MM.1S (cell line): ENCODE data around the gene C12orf42.

Experiments
- DNase-seq: peaks from one replicate; pipeline ENCODE4 v3.0.0-alpha.2; 2015
- H2AFZ ChIP-seq: fragments of 300-600 bp; sonication (generic); 2 replicates; pipeline ENCODE4 v1.6.0; 2016; ENCODE audit warnings: antibody characterized with exemption, low read length
- H3F3A ChIP-seq: fragments of 300-600 bp; sonication (generic); 2 replicates; pipeline ENCODE4 v1.6.1; 2016; ENCODE audit warnings: mild to moderate bottlenecking, antibody characterized with exemption, low read length, moderate library complexity, mixed read lengths; ENCODE audit not compliant: insufficient read depth
- H3K27ac ChIP-seq: fragments of 300-600 bp; sonication (generic); 2 replicates; pipeline ENCODE4 v1.5.1; 2016; ENCODE audit warnings: mild to moderate bottlenecking, low read length
- H3K27me3 ChIP-seq: fragments of 300-600 bp; sonication (generic); replicated peaks from 2 replicates; pipeline ENCODE4 v1.6.0; 2016; ENCODE audit warnings: low read length; ENCODE audit not compliant: insufficient read depth
- H3K36me3 ChIP-seq: fragments of 300-600 bp; sonication (generic); replicated peaks from 2 replicates; pipeline ENCODE4 v1.6.1; 2016; ENCODE audit warnings: mild to moderate bottlenecking, low read length, mixed read lengths; ENCODE audit not compliant: insufficient read depth
- H3K4me1 ChIP-seq: fragments of 300-600 bp; sonication (generic); 2 replicates; pipeline ENCODE4 v1.6.1; 2016; ENCODE audit warnings: low read length, mixed read lengths
- H3K4me2 ChIP-seq: fragments of 300-600 bp; sonication (generic); 2 replicates; pipeline ENCODE4 v1.6.0; 2016; ENCODE audit warnings: low read depth, low read length
- H3K4me3 ChIP-seq: fragments of 300-600 bp; sonication (generic); 2 replicates; pipeline ENCODE4 v1.5.1; 2016; ENCODE audit warnings: low read length, mixed read lengths
- H3K79me2 ChIP-seq: fragments of 300-600 bp; sonication (generic); 2 replicates; pipeline ENCODE4 v1.6.1; 2016; ENCODE audit warnings: mixed run types, low read length, mixed read lengths
- H3K9ac ChIP-seq: fragments of 300-600 bp; sonication (generic); 2 replicates; pipeline ENCODE4 v1.6.1; 2016; ENCODE audit warnings: low read length, mixed read lengths
- H3K9me2 ChIP-seq: fragments of 300-600 bp; sonication (generic); replicated peaks from 2 replicates; pipeline ENCODE4 v1.6.1; 2016; ENCODE audit warnings: mild to moderate bottlenecking, low read length, mixed read lengths; ENCODE audit not compliant: insufficient read depth
- H3K9me3 ChIP-seq: fragments of 300-600 bp; sonication (generic); replicated peaks from 2 replicates; pipeline ENCODE4 v1.6.1; 2016; ENCODE audit warnings: mild to moderate bottlenecking, low read length, mixed read lengths; ENCODE audit not compliant: insufficient read depth
- H4K20me1 ChIP-seq: fragments of 300-600 bp; sonication (generic); 2 replicates; pipeline ENCODE4 v1.6.1; 2016; ENCODE audit warnings: mild to moderate bottlenecking, low read length, moderate library complexity, mixed read lengths; ENCODE audit not compliant: insufficient read depth
- EZH2 ChIP-seq: fragments of 300-600 bp; sonication (generic); optimal IDR thresholded peaks from 2 replicates; pipeline ENCODE3; 2017; ENCODE audit warnings: low read depth, mild to moderate bottlenecking, antibody characterized with exemption, low read length, mixed read lengths
- EZH2phosphoT487 ChIP-seq: fragments of 300-600 bp; sonication (generic); IDR thresholded peaks from 2 replicates; pipeline ENCODE4 v1.6.1; 2018; ENCODE audit warnings: antibody characterized with exemption, low read length
- TF ChIP-seq, protein P1 (sequence below): fragments of 300-600 bp; sonication (generic); IDR thresholded peaks from 2 replicates; pipeline ENCODE4 v1.5.1; 2016; ENCODE audit warnings: antibody characterized with exemption, low read length, mixed read lengths

Gene C12orf42

DNA sequence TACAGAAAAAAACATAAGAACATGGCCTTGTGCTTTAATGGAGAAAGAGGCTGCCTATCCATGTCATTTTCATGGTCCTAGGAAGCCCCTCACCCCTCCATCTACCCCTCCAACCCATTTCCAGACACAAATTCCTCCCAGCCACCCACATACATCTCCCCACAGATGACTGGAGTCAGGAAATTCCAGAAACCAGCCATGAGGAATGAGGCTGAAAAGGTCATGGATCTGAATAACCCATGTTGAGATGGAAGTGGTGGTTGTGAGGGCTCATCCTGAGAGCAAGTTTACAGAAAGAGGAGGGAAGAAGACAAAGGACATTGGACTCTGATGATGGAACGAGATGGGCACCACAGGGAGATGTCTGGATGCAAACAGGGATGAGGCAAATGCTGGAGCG lies 23.9 kb upstream of the C12orf42 start:
- H3F3A ChIP-seq = no peaks in the 10 kb centered on the region
- no peak overlapping the region for H3K4me3 ChIP-seq
- H3K4me1 ChIP-seq = no peaks in the 10 kb centered on the region
- no peaks in the 10 kb centered on the region for H4K20me1 ChIP-seq
- no peaks in the 10 kb centered on the region for H3K79me2 ChIP-seq
- H3K4me2 ChIP-seq = no peak overlapping the region
- no peaks in the 10 kb centered on the region for H3K9me3 ChIP-seq
- H3K27ac ChIP-seq = no peak overlapping the region
- H3K36me3 ChIP-seq = no peaks in the 10 kb centered on the region
- no peaks in the 10 kb centered on the region for H3K27me3 ChIP-seq
- H2AFZ ChIP-seq = no peak overlapping the region
- H3K9ac ChIP-seq = no peak overlapping the region
- H3K9me2 ChIP-seq = no peaks in the 10 kb centered on the region
- no peak for DNase-seq
- TF ChIP-seq, protein P1, sequence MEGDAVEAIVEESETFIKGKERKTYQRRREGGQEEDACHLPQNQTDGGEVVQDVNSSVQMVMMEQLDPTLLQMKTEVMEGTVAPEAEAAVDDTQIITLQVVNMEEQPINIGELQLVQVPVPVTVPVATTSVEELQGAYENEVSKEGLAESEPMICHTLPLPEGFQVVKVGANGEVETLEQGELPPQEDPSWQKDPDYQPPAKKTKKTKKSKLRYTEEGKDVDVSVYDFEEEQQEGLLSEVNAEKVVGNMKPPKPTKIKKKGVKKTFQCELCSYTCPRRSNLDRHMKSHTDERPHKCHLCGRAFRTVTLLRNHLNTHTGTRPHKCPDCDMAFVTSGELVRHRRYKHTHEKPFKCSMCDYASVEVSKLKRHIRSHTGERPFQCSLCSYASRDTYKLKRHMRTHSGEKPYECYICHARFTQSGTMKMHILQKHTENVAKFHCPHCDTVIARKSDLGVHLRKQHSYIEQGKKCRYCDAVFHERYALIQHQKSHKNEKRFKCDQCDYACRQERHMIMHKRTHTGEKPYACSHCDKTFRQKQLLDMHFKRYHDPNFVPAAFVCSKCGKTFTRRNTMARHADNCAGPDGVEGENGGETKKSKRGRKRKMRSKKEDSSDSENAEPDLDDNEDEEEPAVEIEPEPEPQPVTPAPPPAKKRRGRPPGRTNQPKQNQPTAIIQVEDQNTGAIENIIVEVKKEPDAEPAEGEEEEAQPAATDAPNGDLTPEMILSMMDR = no peak
- no peak for TF ChIP-seq EZH2
- no peak for TF ChIP-seq EZH2phosphoT487

DNA sequence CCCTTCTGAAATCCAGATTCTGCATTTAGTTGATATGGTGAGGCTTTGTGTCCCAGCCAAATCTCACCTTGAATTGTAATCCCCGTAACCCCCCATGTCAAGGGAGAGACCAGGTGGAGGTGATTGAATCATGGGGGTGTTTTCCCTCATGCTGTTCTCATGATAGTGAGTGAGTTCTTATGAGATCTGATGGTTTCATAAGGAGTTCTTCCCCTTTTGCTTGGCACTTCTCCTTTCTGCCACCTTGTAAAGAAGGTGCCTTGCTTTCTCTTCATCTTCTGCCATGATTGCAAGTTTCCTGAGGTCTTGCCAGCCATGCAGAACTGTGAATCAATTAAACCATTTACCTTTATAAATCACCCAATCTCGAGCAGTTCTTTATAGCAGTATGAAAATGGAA lies 23.1 kb upstream of the C12orf42 start:
- DNase-seq = no peak
- Histone ChIP-seq H4K20me1 (no peaks in the 10 kb centered on the region), H3K4me2 (no peak overlapping the region), H3K27ac (no peak overlapping the region), H2AFZ (no peak overlapping the region), H3K9ac (no peak overlapping the region), H3K9me2 (no peaks in the 10 kb centered on the region), H3K27me3 (no peaks in the 10 kb centered on the region), H3K4me1 (no peaks in the 10 kb centered on the region), H3K9me3 (no peaks in the 10 kb centered on the region), H3K4me3 (no peak overlapping the region), H3F3A (no peaks in the 10 kb centered on the region), H3K36me3 (no peaks in the 10 kb centered on the region), H3K79me2 (no peaks in the 10 kb centered on the region)
- TF ChIP-seq EZH2phosphoT487 (no peak), EZH2 (no peak)
- TF ChIP-seq, protein P1 = no peak

DNA sequence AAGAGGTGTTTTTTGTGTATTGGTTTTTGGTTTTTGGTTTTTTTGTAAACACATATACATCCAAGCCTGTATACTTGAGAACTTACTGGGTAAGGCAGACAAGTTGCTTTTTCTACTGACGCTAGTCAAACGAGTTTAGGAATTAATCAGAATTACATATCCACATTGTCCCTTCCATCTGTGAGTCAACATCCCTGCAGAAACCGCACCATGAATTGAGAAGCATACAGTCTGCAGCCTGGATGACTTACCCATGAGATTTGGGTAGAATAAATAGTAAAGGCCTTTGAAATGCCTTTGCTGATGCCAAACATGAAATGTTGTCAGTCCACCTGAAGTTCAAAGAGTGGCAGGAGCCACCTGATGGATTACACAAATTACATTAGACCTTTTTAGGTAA lies 21.4 kb upstream of the C12orf42 start:
- H3K4me1 ChIP-seq = no peaks in the 10 kb centered on the region
- H3F3A ChIP-seq = no peaks in the 10 kb centered on the region
- H4K20me1 ChIP-seq = no peaks in the 10 kb centered on the region
- no peaks in the 10 kb centered on the region for H3K9me3 ChIP-seq
- no peak overlapping the region for H3K9ac ChIP-seq
- no peak overlapping the region for H3K4me2 ChIP-seq
- H3K27ac ChIP-seq = no peak overlapping the region
- no peak overlapping the region for H3K4me3 ChIP-seq
- H3K27me3 ChIP-seq = no peaks in the 10 kb centered on the region
- no peak overlapping the region for H2AFZ ChIP-seq
- no peak for DNase-seq
- H3K9me2 ChIP-seq = no peaks in the 10 kb centered on the region
- H3K79me2 ChIP-seq = no peaks in the 10 kb centered on the region
- H3K36me3 ChIP-seq = no peaks in the 10 kb centered on the region
- no peak for TF ChIP-seq EZH2phosphoT487
- TF ChIP-seq, protein P1 = no peak
- TF ChIP-seq EZH2 = no peak
